Pancreas (tissue), 10 donors: ENCODE data around the gene PSMA1. TPM values are rescaled to one million over a fixed set of nuclear protein-coding genes. Genes with fewer than 3 reads are reported as not detected.

Experiments
- ATAC-seq, 4 donors: fragments of 200-7000 bp; cut with Tn5 transposase; one replicate each; pipeline versions ENCODE4 v1.8.0 to v1.9.1; 2020; ENCODE audit warnings: mild to moderate bottlenecking in 4 of 4, moderate library complexity in 4 of 4
- DNase-seq, 6 donors: peaks; one replicate each; pipeline ENCODE4 v3.0.0-alpha.2; 2020
- FAIRE-seq: peaks from 2 replicates; lab custom pipeline; 2012; peaks lifted over from hg19 to GRCh38; lab: Jason Lieb, UNC
- H3K27ac ChIP-seq, 4 donors: fragments of 200-600 bp; sonication (generic); 1 replicate in 3 of 4; 2 replicates in 1 of 4; pipeline versions ENCODE4 v1.5.0 to v1.8.0; 2020
- H3K27me3 ChIP-seq, 4 donors: fragments of 200-600 bp; one replicate each; pipeline ENCODE4 v1.8.0; 2021
- H3K36me3 ChIP-seq, 3 donors: fragments of 200-600 bp; sonication (generic) in 1 of 3; one replicate each; pipeline versions ENCODE4 v1.5.0 to v1.8.0; 2020 to 2021
- H3K4me1 ChIP-seq, 3 donors: fragments of 200-600 bp; one replicate each; pipeline ENCODE4 v1.8.0; 2021
- H3K4me3 ChIP-seq, 4 donors: fragments of 200-600 bp; sonication (generic) in 2 of 4; one replicate each; pipeline versions ENCODE4 v1.5.0 to v1.8.0; 2020 to 2021
- H3K9me3 ChIP-seq, 4 donors: fragments of 200-600 bp; one replicate each; pipeline ENCODE4 v1.8.0; 2021
- WGBS, 2 donors: extraction: QIAGEN DNeasy Blood & Tissue Kit; methylation state at CpG; one replicate each; pipeline ENCODE4 v1.1.7; 2013; 5-methylcytosine and 5-hydroxymethylcytosine counted together
- intact Hi-C, 3 donors: fragments of 100-400 bp; cut with DNase I; formaldehyde crosslinking; loops; one replicate each; pipeline versions ENCODE4 v1.11.1 to v1.14.2; 2022
- polyA plus RNA-seq, 2 donors: library from polyadenylated mRNA; stranded (reverse); fragments of 200-250 nt; gene quantifications; one replicate each; pipeline ENCODE4 v1.2.3, GENCODE V29; 2013
- total RNA-seq, 6 donors: library from RNA; stranded (reverse); fragmentation: NEBNext Ultra II Directional in 4 of 6; extraction: Animal tissue kit (Norgen Biotek cat#: 25700) in 4 of 6; gene quantifications; one replicate each; pipeline versions ENCODE4 v1.2.1 to v1.2.4, GENCODE V29; 2021 to 2023
- TF ChIP-seq, protein P1 (sequence below), 4 donors: fragments of 200-600 bp; sonication (generic) in 3 of 4; IDR thresholded peaks; one replicate each; pipeline versions ENCODE4 v1.5.0 to v1.8.0; 2021; ENCODE audit warnings: antibody characterized with exemption in 4 of 4
- donor health status: healthy with polysubstance abuse.
- donor health status: DM: no; HTN: no; CAD: no; lungs with moderate emphysema.
- donor health status: DM: no; HTN: no; CAD: no.
- donor health status: control.
- donor health status: control.
- donor health status: Bipolar disorder and iron deficiency.
- donor health status: DM: yes; HTN: yes; CAD: no.
- donor health status: DM: no; HTN: no; CAD: no.
- donor health status: DM: no; HTN: no; CAD: no.
- donor health status: DM: yes; HTN: yes; CAD: no.

Gene PSMA1
- total and polyA plus RNA-seq, 8 donors, result 26.7 to 115 (median 54.5) TPM

DNA sequence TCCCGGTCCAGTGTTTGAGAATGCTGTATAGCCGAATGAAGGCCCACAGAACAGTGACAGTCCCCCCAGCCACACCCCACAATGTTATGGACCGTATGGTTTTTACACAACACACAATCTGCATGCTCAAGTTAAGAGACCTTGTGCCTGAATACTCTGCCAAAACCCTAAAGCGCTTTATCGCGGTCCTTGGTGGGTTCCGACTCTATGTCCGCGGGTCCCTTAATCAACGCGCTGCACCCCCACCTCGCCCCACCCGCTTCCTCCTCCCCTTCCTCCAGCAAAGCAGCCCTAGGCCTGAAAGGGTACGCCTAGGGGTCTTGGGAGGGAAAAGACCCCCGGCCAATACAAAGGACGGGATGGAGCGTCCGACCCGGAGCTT, 21.0 kb downstream of the PSMA1 start:
- Histone ChIP-seq H3K4me1 (peaks cover 0 to 27% (median 13%) of the 10 kb centered on the region in 3 donors), H3K27me3 (no peaks in the 10 kb centered on the region), H3K36me3 (peaks cover 0 to 4% (median 3%) of the 10 kb centered on the region in 3 donors), H3K4me3 (peak overlapping the region; percentile 62 to 68 (median 64)), H3K27ac (peak overlapping the region; percentile 64 to 88 (median 81)), H3K9me3 (no peaks in the 10 kb centered on the region)
- intact Hi-C loops, result no loop called here
- peak in 3 of 6 donors; percentile 30 to 63 (median 50) for DNase-seq
- peak; percentile 41 to 59 (median 54) for ATAC-seq
- WGBS, 2 donors, result 0% methylated on average over 18 to 19 of the region's 19 CpGs
- no peak for FAIRE-seq
- TF ChIP-seq, protein P1, sequence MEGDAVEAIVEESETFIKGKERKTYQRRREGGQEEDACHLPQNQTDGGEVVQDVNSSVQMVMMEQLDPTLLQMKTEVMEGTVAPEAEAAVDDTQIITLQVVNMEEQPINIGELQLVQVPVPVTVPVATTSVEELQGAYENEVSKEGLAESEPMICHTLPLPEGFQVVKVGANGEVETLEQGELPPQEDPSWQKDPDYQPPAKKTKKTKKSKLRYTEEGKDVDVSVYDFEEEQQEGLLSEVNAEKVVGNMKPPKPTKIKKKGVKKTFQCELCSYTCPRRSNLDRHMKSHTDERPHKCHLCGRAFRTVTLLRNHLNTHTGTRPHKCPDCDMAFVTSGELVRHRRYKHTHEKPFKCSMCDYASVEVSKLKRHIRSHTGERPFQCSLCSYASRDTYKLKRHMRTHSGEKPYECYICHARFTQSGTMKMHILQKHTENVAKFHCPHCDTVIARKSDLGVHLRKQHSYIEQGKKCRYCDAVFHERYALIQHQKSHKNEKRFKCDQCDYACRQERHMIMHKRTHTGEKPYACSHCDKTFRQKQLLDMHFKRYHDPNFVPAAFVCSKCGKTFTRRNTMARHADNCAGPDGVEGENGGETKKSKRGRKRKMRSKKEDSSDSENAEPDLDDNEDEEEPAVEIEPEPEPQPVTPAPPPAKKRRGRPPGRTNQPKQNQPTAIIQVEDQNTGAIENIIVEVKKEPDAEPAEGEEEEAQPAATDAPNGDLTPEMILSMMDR (IDR thresholded peaks at IDR 0.05), result no peak

DNA sequence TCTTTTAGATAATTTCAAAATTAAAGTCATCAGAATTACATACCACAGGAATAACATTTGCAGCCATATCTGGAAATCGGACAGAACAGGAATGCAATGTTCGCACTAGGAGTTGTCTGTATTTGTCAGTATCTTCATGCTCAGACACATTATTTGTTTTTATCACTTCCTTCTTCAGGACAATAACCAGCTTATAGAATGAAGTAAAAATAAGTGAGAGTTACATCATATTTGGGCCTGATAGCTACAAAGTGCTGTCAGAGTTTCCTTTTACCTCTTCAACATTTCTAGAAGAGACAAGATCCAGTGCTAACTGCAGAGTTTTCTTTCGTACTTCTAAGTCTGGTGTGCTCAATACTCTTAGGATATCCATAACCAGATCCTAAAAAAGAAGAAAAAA, 39.5 kb downstream of the PSMA1 start:
- no peak overlapping the region for H3K27ac ChIP-seq
- no peaks in the 10 kb centered on the region for H3K27me3 ChIP-seq
- no peaks in the 10 kb centered on the region for H3K9me3 ChIP-seq
- FAIRE-seq (no peak), ATAC-seq (no peak), DNase-seq (no peak)
- no peaks in the 10 kb centered on the region for H3K4me1 ChIP-seq
- no peak overlapping the region for H3K4me3 ChIP-seq
- intact Hi-C loops, result no loop called here
- H3K36me3 ChIP-seq, result peaks cover 9 to 90% (median 50%) of the 10 kb centered on the region in 3 donors
- WGBS, 2 donors, result 88 to 90% methylated on average over 3 of the region's 3 CpGs
- TF ChIP-seq, protein P1 (IDR thresholded peaks at IDR 0.05), result no peak

DNA sequence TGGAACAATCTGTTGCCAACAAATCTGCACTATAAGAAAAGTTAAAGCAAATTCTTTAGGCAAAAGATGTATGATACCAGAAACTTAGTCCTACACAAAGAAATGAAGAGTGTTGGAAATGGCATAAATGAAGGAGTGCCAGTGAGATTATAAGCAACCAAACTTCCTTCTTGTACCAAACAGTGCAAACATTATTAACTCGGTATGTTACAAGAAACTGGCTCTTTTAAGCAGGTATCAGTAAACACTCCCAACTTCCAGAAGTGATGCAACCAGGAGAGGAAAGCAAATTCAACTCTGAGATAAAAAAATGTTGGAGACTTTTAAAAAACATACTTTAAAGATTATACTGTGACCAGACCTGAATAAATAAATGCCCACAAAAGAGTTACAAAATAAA, 49.1 kb downstream of the PSMA1 start:
- DNase-seq (no peak), FAIRE-seq (no peak), ATAC-seq (peak in 3 of 4 donors; percentile 29 to 39 (median 33))
- H3K9me3 ChIP-seq, result no peaks in the 10 kb centered on the region
- H3K4me1 ChIP-seq, result peaks cover 0 to 11% (median 0%) of the 10 kb centered on the region in 3 donors
- TF ChIP-seq, protein P1 (IDR thresholded peaks at IDR 0.05), result no peak
- WGBS, 2 donors, result 10 to 26% methylated on average over 1 of the region's 1 CpG
- intact Hi-C loops, result no loop called here
- H3K4me3 ChIP-seq, result no peak overlapping the region
- H3K36me3 ChIP-seq, result peaks cover 1 to 74% (median 31%) of the 10 kb centered on the region in 3 donors
- no peaks in the 10 kb centered on the region for H3K27me3 ChIP-seq
- no peak overlapping the region for H3K27ac ChIP-seq

DNA sequence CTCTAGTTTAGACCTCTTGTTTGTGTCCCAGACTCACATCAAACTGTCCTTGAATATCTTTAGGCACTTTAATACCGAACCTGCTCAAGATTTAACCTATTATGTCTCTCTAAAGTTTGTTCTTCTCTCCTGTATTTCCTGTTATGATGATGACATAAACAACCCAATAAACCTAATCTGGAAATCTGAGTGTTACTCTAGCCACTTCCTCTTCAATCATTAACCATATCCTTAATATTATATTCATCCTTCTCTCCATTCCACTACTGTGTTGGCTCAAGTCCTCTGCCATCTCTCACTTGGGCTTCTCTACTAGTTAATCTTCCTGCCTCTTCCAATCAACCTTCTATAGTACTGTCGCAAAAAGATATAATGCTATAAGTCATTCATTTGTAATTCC, 56.6 kb downstream of the PSMA1 start:
- DNase-seq (no peak), FAIRE-seq (no peak), ATAC-seq (no peak)
- TF ChIP-seq, protein P1 (IDR thresholded peaks at IDR 0.05), result no peak
- Histone ChIP-seq H3K9me3 (no peaks in the 10 kb centered on the region), H3K4me3 (no peak overlapping the region), H3K27ac (no peak overlapping the region), H3K27me3 (no peaks in the 10 kb centered on the region), H3K4me1 (peaks cover 0 to 3% (median 0%) of the 10 kb centered on the region in 3 donors), H3K36me3 (peaks cover 0 to 96% (median 44%) of the 10 kb centered on the region in 3 donors)
- 66 to 83% methylated on average over 2 of the region's 2 CpGs for WGBS, 2 donors
- intact Hi-C loops, result no loop called here

DNA sequence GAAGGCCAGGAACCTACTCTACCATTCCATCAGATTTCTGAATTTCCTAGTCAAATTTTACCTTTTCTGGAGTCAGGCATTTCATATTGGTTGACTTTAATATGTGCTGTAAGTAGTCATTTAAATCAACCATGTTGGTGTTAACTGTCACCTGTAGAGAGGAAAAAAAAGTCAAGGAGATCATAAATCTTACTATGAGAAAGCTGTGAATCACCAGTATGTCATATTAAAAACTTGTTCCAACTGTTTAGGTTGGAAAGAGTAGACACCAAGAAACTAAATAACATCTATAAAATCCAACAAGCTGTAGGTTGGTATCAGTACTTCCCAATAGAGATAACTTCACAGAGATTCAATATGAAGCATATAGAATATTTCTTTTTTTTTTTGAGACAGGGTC, 60.0 kb downstream of the PSMA1 start:
- Histone ChIP-seq H3K4me1 (no peaks in the 10 kb centered on the region), H3K27me3 (no peaks in the 10 kb centered on the region), H3K4me3 (no peak overlapping the region), H3K36me3 (peaks cover 0 to 84% (median 33%) of the 10 kb centered on the region in 3 donors), H3K9me3 (no peaks in the 10 kb centered on the region), H3K27ac (no peak overlapping the region)
- TF ChIP-seq, protein P1 (IDR thresholded peaks at IDR 0.05), result no peak
- no peak for ATAC-seq
- intact Hi-C loops, result no loop called here
- no peak for DNase-seq
- no peak for FAIRE-seq
